ENCODE measurements around the gene RC3H2.

DNA sequence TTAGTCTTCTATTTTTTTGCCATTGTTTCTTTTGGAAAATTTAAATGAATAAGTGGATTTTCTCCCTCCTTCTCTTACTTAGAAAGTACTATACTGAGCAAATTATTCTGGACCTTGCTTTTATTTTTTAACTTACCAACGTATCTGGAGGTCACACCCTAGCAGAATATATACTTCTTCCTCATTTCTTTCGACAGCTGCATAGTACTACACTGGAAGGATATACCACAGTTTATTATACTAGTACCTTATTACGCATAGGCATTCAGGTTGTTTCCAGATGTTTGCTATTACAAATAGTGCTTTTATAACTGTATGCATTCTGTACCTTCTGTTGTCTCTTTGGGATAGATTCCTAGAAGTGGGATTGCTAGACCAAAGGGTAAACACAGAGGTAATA, 16.7 kb downstream of the RC3H2 start:
- TF ChIP-seq CTCF (conservative IDR thresholded peaks at IDR 0.05 in 1 of 2, IDR thresholded peaks at IDR 0.05 in 1 of 2; ENCODE audit: low read depth in 1 of 2, low read length in 2 of 2) (no peak), EZH2 (IDR thresholded peaks at IDR 0.05; ENCODE audit: low read length, missing control alignments) (no peak)
